Head of caudate nucleus (tissue), 42 donors: ENCODE results near the gene FAM53B.

Experiments used
- DNase-seq, 42 donors: peaks; one replicate each; pipeline versions ENCODE4 v3.0.0 to v3.0.0-alpha.2; 2020 to 2021; ENCODE audit warnings: mixed read lengths in 7 of 42
- intact Hi-C: fragments of 100-400 bp; cut with DNase I; formaldehyde crosslinking; loops from one replicate; pipeline ENCODE4 v1.15.0; 2022

Gene FAM53B

DNA sequence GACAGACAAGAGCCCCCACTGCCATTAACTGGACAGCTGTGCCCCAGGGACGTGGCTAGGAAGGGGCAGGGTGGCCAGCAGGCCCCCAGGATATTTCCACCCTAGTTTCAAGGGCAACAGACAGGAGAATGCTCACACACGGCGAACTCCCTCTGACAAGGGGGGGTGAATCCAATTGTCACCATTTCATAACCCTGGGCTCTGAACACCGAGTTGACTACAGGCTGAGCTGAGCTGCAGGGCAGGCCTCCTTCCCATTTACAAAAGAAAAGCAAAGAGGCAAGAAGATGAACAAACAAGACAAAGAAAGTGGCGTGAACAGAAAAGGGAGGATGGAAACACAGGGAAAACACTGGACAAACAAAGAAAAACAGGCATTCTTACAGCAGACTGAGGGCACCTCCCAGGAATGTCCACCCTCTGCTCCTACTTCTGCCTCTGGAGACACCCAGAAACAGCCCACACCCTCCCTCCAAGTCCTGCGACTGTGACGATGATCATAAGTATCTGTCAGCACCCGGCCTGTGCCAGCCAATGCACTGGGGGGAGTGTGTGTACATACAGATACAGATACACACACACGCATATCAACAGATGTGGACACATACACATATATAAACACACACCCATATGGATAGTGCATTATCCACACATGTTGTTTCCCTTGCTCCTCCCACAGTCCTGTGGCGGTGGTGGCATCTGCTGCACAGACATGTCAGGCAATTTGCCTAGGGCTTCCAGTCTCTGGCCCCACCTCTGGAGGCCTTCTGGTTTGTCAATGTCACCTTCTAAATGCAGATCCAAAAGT, 66.2 kb downstream of the FAM53B start:
- DNase-seq: no peak
- intact Hi-C loops: no loop called here

DNA sequence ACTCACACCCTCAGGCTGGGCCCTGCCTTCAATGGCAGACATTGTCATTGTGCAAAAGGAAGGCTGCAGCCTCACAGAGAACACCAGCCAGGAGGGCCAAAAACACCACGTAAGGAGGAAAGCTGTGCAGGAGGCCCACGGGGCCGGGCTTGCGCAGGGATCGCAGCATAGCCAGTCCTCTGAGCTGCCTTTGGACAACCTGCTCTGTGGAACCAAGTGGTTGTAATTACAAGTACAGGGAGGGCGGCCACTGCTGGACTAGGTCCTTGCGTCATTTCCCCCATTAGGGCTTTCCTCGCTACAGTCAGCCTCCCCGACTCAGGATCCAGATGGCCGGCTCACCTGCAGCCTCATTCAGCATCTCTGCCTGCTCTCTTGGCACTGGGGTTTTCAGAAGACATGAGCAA, 66.9 kb downstream of the FAM53B start:
- intact Hi-C loops: no loop called here
- DNase-seq: no peak

DNA sequence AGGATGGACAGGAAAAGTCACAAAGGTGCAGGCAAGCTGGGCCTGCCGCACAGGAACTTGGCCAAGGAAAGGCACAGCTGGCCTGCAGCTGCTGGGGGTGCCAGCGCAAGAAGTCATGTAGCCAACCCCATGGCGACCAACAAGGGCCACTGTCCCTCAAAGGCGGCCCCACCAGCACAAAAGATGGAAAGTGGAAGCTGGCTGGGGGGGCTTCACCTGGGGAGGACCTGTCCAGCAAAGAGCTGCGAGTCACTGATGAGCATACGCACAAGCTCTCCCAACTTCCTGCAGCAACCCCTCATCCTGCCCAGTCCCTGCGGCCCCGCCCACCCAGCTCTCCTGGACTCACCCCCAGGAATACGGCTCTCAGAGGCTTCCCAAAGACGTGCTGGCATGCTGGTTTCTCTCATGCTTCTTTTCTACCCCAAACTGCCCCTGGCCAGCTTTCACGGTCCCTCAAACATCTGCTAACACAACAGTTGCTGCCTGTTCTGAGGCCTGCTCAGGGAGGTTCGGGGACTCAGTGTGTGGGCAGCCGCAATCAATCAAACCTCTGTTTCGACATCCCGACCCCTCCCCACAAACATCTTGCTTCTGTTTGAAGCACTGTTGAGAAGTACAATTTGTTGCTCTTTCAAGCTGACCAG, 67.6 kb downstream of the FAM53B start:
- intact Hi-C loops: no loop called here
- no peak for DNase-seq

DNA sequence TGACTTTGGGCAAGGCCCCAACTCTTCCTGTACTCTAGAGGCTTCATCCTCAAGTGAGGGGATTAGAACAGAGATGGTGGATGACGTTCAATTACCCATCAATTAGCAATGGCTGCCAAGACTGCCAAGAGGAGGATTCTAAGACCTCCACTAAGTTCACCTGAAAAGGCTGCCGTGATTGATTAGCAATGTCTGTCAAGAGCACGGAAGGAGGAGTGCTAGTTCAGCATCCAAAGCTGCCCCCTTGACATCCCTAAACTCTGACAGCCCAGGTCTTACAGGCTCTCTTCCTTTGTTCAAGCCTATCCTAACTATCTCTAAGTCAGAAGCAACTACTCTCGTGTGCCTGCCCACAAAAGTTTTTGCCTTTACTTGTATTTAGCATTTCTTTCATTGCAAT, 68.4 kb downstream of the FAM53B start:
- no peak for DNase-seq
- intact Hi-C loops: no loop called here

DNA sequence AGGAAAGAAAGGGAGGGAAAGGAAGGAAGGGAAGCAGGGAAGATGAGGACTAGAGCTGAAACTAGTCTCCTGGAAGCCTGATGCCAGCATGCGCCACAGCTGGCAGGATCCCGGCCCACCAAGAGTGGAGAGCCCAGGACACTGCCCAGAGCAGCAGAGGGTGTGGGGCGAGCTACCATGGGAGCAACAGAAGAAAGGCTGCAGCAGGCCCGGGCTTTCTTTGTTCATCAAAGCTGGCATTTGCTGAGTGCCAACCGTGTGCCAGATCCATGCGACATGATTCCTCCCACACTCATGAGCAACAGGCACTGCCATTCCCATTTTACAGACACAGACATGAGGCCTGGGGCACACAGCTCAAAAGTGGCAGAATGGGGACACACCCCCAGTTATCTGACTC, 68.9 kb downstream of the FAM53B start:
- peak in 26 of 42 donors; percentile 37 to 83 (median 59) for DNase-seq
- intact Hi-C loops: no loop called here

DNA sequence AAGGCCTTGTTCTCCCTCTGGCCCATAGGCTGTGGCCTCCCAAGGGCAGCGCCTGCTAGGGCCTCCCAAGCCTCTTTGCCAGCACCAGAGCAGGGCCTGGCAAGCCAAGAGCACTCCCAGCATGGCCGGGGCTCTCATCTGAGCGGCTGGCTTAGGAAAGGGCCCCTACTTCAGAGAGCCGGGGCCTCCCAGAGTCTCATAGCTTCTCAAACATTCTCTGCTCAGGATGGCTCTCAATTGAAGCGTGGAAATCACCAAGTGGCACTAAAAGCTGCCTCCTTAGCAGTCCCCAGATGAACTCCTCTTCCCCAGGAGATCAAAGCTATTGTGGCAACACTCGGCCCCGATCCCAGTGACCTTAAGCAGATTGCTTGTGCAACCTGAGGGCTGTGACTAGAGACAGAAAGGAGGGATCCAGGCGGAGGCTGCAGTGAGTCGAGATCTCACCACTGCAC, 69.4 kb downstream of the FAM53B start:
- no peak for DNase-seq
- intact Hi-C loops: no loop called here

DNA sequence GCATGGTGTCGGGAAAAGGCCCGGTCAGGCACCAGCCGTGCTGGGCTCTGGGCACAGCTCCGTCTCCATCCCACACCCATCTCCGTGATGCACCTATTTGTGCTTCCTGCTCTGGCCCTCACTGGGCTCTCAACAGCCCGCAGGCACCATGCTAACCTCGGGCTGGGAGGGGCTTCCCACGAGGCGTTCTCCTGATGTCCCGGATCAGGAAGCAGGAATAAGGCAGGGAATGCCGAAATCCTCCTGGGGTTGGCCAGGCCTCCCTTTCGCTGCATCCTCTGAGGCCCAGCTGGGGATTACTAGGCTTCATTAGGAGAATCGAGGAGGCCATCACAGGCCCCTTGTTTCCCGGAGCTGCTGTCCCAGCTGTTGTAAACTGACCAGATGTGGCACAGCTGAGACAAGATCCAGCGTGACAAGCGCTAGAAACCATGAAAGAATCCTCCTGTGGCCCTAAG, 72.0 kb downstream of the FAM53B start:
- peak in 38 of 42 donors; percentile 40 to 87 (median 70) for DNase-seq
- intact Hi-C loops: no loop called here

DNA sequence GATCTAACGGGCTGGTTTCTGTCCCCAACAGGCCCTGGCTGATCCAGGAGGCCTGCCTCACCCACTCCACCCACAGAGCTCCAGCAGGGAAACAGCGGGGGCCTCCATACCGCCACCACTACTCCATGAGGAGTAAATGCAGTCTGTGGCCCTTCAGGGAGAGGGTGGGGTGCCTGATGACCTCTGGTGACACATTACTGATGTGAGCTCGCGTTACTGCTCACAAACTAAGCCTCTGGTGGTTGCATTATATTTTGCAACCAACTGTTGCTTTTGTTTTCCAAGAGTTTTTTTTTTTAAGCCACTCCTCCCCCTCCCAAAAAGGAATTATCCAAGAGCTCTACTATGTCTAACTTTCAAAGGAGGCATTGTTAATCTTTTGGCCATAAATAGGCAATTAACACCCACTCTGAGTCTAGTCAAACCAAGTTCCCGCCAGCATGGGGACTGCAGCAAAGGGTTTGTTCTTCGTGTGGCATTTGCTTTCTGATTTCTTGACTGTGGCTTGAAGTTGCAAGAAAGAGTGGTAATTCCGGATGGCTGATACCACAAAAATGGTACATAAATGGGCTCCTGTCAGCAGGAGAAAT, 72.6 kb downstream of the FAM53B start:
- DNase-seq: peak; percentile 62 to 94 (median 86)
- intact Hi-C loops: no loop called here

DNA sequence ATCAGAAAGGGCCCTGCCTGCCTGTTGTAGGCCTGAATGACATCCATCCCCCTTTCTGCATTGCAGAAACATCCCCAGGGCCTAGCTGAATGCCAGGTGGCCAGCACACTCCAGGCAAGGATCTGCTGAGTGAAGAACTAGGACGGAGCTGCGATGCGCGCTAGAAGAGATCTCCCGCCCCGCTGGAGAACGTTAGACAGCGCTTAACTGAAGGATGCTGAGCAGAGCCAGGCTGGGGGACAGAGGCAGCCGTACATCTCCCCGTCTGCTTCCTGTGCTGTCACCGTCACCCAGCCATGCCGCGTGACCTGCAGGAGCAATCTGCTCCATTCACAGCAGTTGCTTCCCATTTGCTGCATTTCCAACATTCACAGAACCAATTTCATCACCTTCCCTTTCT, 73.3 kb downstream of the FAM53B start:
- peak in 37 of 42 donors; percentile 40 to 81 (median 64) for DNase-seq
- intact Hi-C loops: no loop called here

DNA sequence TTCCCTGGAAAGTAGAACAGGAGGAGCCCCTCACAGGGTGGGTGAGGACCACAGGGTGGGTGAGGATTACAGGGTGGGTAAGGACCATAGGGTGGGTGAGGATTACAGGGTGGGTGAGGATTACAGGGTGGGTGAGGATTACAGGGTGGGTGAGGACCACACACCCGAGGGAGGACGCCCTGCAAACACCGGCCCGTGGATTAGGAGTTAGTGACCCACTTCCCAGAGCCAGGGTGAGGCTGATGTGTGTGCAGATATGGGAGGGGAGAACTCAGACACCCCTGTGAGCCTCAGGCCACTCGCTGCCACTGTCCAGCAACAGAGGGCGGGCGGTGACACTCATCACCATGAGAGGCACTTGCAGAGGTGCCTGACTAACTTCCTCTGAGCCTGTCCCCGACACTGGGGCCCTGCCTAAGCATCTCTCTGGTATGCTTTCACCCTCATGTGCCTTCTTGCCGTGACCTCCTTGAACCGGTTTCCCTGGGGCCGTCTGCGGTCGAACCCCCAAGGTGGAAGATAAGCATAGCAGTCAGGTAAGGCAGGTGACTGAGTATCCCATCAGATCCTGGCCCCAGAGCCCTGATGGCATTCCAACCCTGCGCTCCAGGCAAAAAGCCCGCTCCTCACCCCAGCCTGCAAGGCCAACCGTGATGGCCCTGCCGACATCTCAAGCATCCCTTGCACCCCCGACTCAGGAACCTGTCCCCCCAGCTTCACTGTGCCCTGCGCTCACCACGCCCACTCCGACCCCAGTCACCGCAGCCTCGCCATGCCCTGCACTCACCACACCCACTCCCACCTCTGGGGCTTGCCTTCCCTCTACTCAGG, 74.1 kb downstream of the FAM53B start:
- intact Hi-C loops: no loop called here
- no peak for DNase-seq

DNA sequence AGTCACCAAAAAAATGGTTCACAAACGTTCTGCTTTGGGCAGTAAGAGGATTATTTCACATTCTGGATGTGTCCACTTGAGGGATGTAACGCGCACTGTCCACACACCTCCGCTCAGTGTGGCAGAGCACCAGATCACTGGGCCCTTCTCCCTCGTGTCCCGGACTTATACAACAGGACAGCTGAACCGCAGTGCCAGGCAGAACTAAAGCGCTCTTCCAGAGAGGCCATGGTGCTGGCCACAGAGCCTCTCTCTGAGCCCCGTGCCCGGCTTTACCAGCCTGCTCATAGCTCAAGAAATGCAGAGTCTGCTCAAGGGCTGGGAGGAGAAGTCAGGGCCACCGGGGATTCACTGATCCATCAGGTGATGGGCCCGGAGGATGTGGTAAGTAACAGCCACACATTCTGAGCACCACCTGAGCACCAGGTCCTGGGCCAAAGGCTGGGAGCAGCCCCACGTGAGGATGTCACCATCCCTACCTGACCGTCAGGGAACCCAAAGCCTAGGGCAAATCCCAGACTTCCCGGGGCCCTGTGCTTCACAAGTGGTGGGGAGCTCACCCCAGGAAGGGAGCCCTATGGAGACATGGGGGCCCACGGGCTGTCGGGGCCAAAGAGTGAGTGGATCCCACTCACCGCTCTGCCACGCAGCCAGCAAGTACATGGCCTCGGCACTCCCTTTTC, 74.9 kb downstream of the FAM53B start:
- intact Hi-C loops: no loop called here
- no peak for DNase-seq

DNA sequence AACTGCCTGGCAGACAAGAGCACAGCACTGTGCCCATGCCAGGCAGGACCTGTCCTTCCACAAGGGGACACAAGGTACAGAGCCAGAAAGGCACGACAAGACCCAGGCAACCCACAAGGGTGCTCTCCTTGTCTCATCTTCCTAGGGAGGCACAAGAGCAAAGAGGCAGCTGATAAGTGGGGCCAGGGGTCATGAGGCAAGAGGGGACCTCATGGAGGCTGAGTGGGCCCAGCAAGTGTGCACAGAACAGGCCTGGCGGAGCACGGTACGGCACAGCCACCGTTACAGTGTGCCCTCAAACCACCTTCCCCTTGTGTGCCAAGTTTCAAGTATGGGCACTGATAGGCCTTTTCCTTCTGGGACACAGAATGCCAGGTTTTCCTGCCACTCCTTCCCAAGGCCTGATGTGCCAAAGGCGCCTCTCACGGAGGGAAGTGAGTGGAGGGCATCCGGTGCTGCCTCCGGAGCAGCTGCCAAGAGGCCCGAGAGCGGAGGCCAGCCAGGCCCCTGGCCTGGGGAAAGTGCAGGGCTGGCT, 75.6 kb downstream of the FAM53B start:
- no peak for DNase-seq
- intact Hi-C loops: no loop called here

DNA sequence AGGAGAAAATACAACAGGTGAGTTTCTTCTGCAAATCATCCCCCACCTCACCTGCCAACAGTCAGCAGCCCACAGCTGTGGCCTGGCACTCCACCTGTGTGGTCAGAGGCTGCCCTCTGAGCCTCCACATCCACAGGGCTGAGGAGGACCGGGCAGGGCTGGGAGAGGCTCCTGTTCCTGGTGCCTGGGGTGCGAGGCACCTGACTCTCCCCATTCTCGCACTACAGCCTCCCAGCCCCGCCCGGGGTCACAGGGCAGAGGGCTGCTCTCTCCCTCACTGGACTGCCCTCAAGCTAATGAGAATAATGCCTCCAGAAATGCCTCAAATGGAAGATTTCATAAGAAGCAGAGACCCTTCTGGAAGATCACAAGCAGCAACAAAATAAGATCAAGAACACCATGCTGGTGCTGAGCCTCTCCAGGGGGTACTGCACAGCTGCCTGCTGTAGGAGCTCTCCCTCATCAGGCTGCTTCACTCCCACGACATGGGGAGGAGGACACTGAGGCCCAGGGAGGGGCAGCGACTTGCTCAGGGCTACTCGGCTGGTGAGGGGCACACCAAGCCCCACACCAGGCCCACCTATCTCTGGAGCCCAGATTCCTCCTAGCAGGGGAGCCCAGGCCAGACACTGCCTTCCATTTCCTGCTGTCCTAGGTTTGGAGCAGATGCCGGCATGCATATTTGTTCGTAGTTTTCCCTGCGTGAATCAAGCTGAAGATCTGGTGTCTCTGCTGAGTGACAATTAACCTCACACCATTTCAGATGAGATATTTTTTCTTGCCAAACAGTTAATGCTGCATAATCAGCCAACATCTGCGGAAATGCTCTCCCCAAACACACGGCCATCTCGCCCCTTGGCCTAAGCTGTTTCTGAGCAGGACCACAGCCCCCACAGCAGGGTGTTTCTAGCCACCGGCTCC, 76.5 kb downstream of the FAM53B start:
- intact Hi-C loops: no loop called here
- DNase-seq: no peak

DNA sequence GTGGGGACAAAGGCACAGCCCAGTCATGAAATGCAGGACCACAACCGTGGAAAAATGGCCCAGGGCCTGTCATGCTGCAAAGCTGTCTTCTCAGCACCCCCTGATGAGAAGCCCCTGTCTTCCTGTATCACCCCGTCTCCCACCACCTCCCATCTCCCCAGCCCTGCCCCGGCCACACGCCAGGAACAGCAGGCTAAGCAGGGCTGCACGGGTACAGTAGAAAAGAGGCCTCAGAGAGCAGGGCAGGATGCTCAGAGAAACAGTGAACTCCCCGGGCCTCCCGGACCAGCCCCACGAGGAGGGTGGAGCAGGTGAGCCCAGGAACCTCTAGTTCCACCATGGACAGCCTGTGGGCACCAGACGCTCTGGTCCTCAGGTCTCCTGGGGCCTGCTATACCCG, 77.7 kb downstream of the FAM53B start:
- no peak for DNase-seq
- intact Hi-C loops: no loop called here

DNA sequence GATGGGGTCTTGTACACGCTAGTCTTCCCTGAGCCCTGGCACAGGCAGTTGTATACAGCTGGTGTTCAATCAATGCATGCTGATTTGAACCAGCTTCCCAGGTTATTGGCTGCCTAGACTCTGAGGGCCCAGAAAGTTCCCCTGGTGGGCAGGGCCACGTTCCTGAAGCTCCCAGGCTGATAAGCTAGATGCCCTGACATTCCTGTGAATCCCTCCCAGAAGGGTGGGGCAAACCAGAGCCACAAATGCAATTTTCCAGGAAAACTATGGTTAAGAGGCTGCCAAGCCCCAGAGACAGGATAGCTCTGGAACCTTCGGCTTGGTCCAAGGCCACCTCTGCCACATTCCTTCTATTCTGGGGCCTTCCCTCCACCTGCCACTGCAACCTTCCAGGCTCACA, 78.2 kb downstream of the FAM53B start:
- intact Hi-C loops: no loop called here
- no peak for DNase-seq

DNA sequence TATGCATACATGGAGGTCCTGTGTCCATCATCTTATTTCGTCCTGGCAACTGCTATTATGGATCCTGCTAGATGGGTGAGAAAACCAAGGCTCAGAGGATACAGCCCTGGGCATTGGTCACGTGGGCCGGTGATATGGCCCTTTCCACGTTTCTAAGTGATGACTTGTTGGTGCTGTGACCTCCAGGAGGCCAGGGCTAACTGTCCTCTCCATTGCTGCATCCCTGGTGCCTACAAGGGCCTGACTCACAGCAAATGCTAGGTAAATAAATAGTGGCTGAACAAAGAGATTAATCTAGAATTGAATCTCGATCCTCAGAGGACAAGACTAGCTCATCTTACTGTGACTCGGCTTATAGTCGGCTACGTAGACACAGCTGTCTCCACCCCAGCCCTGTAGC, 78.6 kb downstream of the FAM53B start:
- intact Hi-C loops: no loop called here
- no peak for DNase-seq

DNA sequence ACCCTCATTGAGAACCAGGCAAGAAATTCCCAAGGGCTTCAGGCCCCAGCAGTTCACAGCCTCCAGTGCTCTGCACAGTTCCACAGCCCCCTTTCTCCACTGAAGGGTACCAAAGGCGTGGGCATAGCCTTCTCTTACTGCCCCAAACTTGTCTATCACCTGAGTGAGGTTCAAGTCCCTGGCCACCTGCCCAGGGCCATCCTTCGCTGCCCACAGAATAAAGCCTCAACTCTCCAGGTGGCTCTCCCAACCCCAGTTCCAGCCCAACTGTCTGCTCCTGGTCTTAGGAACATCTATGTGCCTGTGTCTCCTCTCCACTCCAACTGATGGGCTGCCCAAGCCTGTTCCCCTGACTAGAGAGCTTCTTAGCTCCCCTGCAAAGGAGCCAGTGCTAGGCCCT, 79.1 kb downstream of the FAM53B start:
- intact Hi-C loops: no loop called here
- DNase-seq: no peak
